Measurements from ENCODE around the gene PFAS. TPM values are rescaled to one million over a fixed set of nuclear protein-coding genes. Genes with fewer than 3 reads are reported as not detected.

Gene PFAS
- total and polyA plus RNA-seq, 2 of the 8 experiments (the other 6 are each of a cell fraction or from before 2014, with no cell fraction given): 88.4 to 248 TPM

GRCh38 chr17:8312251-8312650 is 63.2 kb downstream of the PFAS start:
- Histone ChIP-seq H2AK5ac (ENCODE audit: low read depth, low read length) (no peak overlapping the region), H3K14ac (ENCODE audit: insufficient read length) (no peak overlapping the region), H2BK5ac (ENCODE audit: low read depth, low read length) (no peak overlapping the region), H3K4me1 (replicated peaks in 1 of 4; ENCODE audit: control insufficient read depth in 3 of 4, insufficient read depth in 4 of 4, low read length in 3 of 4) (peaks cover 0 to 13% (median 6%) of the 10 kb centered on the region in 4 experiments; a peak in 5 of 7 replicates), H4K91ac (replicated peaks; ENCODE audit: insufficient read length, low read length) (no peak overlapping the region), H2BK20ac (ENCODE audit: low read length) (no peak overlapping the region), H3K4me3 (ENCODE audit: extremely low read depth in 1 of 4, insufficient read depth in 2 of 4, low read depth in 3 of 4, low read length in 4 of 4) (no peak overlapping the region), H2BK12ac (ENCODE audit: low read depth, low read length) (no peak overlapping the region), H2BK120ac (replicated peaks; ENCODE audit: low read depth, low read length) (no peak overlapping the region), H3K4me2 (ENCODE audit: insufficient read depth in 1 of 2, low read depth in 2 of 2, low read length in 2 of 2) (no peak overlapping the region), H2AFZ (ENCODE audit: low read length) (no peak overlapping the region), H4K20me1 (replicated peaks in 1 of 2; ENCODE audit: control insufficient read depth in 1 of 2, insufficient read depth in 2 of 2, low read length in 2 of 2) (no peaks in the 10 kb centered on the region), H3K79me1 (ENCODE audit: low read depth, low read length) (no peaks in the 10 kb centered on the region), H3K9me3 (ENCODE audit: insufficient read depth in 2 of 2, low read depth in 1 of 2, low read length in 1 of 2) (no peaks in the 10 kb centered on the region), H3K23ac (ENCODE audit: insufficient read length) (no peak overlapping the region), H4K8ac (ENCODE audit: extremely low read depth, insufficient read depth, low read length) (peak overlapping the region; percentile 21; the same call in 1 of the 2 replicates), H4K5ac (ENCODE audit: insufficient read length, low read depth, low read length) (no peak overlapping the region), H3K23me2 (ENCODE audit: low read depth, low read length) (peaks cover 14% of the 10 kb centered on the region), H3K4ac (replicated peaks; ENCODE audit: insufficient read length, low read depth, low read length) (no peak overlapping the region), H3K18ac (ENCODE audit: extremely low read depth, low read length) (no peak overlapping the region), H3K79me2 (ENCODE audit: control insufficient read depth in 1 of 2, insufficient read depth in 2 of 2, low read length in 2 of 2) (no peaks in the 10 kb centered on the region), H2BK15ac (ENCODE audit: low read length) (no peak overlapping the region), H3K27ac (ENCODE audit: low read depth, low read length) (no peak overlapping the region), H3K27me3 (replicated peaks in 1 of 4; ENCODE audit: control insufficient read depth in 3 of 4, extremely low read depth in 1 of 4, insufficient read depth in 3 of 4, low read length in 3 of 4) (peaks cover 3 to 26% (median 23%) of the 10 kb centered on the region in 4 experiments), H3K56ac (replicated peaks; ENCODE audit: insufficient read length, low read depth, low read length) (no peak overlapping the region), H3K36me3 (ENCODE audit: control insufficient read depth in 2 of 4, insufficient read depth in 4 of 4, low read length in 3 of 4) (no peaks in the 10 kb centered on the region), H3K9ac (replicated peaks in 1 of 4; ENCODE audit: extremely low read depth in 1 of 4, low read depth in 3 of 4, low read length in 3 of 4) (no peak overlapping the region)
- no peak for DNase-seq (ENCODE audit: low read depth in 1 of 2, low spot score in 2 of 2)
- CTCF ChIA-PET (ENCODE audit: partially characterized antibody): interaction anchor here (1.3 to 5.9 kb wide), 2 partner anchors 11 to 81 kb away, joined by 3 to 21 read pairs; no protein-coding TSS in a partner anchor
- POLR2A ChIA-PET (ENCODE audit: partially characterized antibody): interaction anchor here (1.1 to 1.8 kb wide), 3 partner anchors 14 to 85 kb away, joined by 3 to 5 read pairs (median 4); no protein-coding TSS in a partner anchor
- TF ChIP-seq, protein P1, sequence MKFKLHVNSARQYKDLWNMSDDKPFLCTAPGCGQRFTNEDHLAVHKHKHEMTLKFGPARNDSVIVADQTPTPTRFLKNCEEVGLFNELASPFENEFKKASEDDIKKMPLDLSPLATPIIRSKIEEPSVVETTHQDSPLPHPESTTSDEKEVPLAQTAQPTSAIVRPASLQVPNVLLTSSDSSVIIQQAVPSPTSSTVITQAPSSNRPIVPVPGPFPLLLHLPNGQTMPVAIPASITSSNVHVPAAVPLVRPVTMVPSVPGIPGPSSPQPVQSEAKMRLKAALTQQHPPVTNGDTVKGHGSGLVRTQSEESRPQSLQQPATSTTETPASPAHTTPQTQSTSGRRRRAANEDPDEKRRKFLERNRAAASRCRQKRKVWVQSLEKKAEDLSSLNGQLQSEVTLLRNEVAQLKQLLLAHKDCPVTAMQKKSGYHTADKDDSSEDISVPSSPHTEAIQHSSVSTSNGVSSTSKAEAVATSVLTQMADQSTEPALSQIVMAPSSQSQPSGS (IDR thresholded peaks at IDR 0.05; ENCODE audit: low read length): no peak
- TF ChIP-seq SIN3A (conservative IDR thresholded peaks at IDR 0.05 in 1 of 2, IDR thresholded peaks at IDR 0.05 in 1 of 2; ENCODE audit: low read depth in 1 of 2, low read length in 2 of 2) (no peak), TEAD4 (IDR thresholded peaks at IDR 0.05; ENCODE audit: low read depth, low read length) (no peak), JUN (IDR thresholded peaks at IDR 0.05; ENCODE audit: low read depth, low read length) (no peak)
- WGBS, 2 experiments (ENCODE audit: extremely low coverage in 1 of 2, insufficient coverage in 1 of 2, insufficient read length in 1 of 2, insufficient replicate concordance in 2 of 2, low coverage in 1 of 2, low lambda C conversion rate in 2 of 2, missing lambda C conversion rate in 1 of 2): 90% methylated on average over 12 of the region's 13 CpGs; no CpG with 5 or more reads in 1 of the 2 experiments
- FAIRE-seq: no peak
